Fibroblast of skin of abdomen (primary cell): ENCODE data around the gene PTPRM.
"Not testable (repeated sequence)": the region's sequence is repeated elsewhere in the genome, so short reads cannot be mapped to it uniquely, and the experiment has no call there.

Experiments
- DNase-seq: peaks from one replicate; pipeline ENCODE4 v3.0.0-alpha.2; 2013

The PTPRM gene

GRCh38 chr18:8411492-8411891 lies 844.4 kb downstream of the PTPRM start:
- DNase-seq: no peak

- DNase-seq: no peak
Measured at GRCh38 chr18:8412117-8412516, 845.0 kb downstream of the PTPRM start.

GRCh38 chr18:8413189-8413588 lies 846.1 kb downstream of the PTPRM start:
- no peak for DNase-seq

GRCh38 chr18:8413751-8414150 lies 846.6 kb downstream of the PTPRM start:
- no peak for DNase-seq

GRCh38 chr18:8416212-8417019 lies 849.3 kb downstream of the PTPRM start:
- no peak for DNase-seq

GRCh38 chr18:8422391-8422790 lies 855.3 kb downstream of the PTPRM start:
- DNase-seq: no peak

GRCh38 chr18:8423051-8423557 lies 856.0 kb downstream of the PTPRM start:
- peak; percentile 67 for DNase-seq

- DNase-seq: no peak
Measured at GRCh38 chr18:8424481-8424880, 857.4 kb downstream of the PTPRM start.

GRCh38 chr18:8424917-8425725 lies 858.0 kb downstream of the PTPRM start:
- DNase-seq: peak; percentile 52

- no peak for DNase-seq
Measured at GRCh38 chr18:8426401-8426800, 859.3 kb downstream of the PTPRM start.

GRCh38 chr18:8427339-8427738 lies 860.2 kb downstream of the PTPRM start:
- DNase-seq: no peak

GRCh38 chr18:8428951-8429350 lies 861.8 kb downstream of the PTPRM start:
- DNase-seq: no peak

GRCh38 chr18:8431036-8431435 lies 863.9 kb downstream of the PTPRM start:
- DNase-seq: no peak

- DNase-seq: no peak
Measured at GRCh38 chr18:8433323-8433722, 866.2 kb downstream of the PTPRM start.

- DNase-seq: no peak
Measured at GRCh38 chr18:8433771-8434170, 866.7 kb downstream of the PTPRM start.

- no peak for DNase-seq
Measured at GRCh38 chr18:8435376-8435775, 868.3 kb downstream of the PTPRM start.

- DNase-seq: no peak
Measured at GRCh38 chr18:8439055-8439454, 871.9 kb downstream of the PTPRM start.

GRCh38 chr18:8443505-8443904 lies 876.4 kb downstream of the PTPRM start:
- DNase-seq: no peak

- not testable (repeated sequence) for DNase-seq
Measured at GRCh38 chr18:8446936-8447335, 879.8 kb downstream of the PTPRM start.

GRCh38 chr18:8448130-8448529 lies 881.0 kb downstream of the PTPRM start:
- DNase-seq: no peak

GRCh38 chr18:8450013-8450412 lies 882.9 kb downstream of the PTPRM start:
- no peak for DNase-seq

GRCh38 chr18:8450898-8451665 lies 884.0 kb downstream of the PTPRM start:
- DNase-seq: no peak

- no peak for DNase-seq
Measured at GRCh38 chr18:8453528-8453927, 886.4 kb downstream of the PTPRM start.
